ENCODE measurements around the gene SAPCD2. TPM values are rescaled to one million over a fixed set of nuclear protein-coding genes. Genes with fewer than 3 reads are reported as not detected.

The SAPCD2 gene
- total and polyA plus RNA-seq, 2 of the 4 experiments (the other 2 are of a cell fraction), result 3.4 to 4.9 TPM

GRCh38 chr9:137025517-137025966, 44.8 kb downstream of the SAPCD2 start:
- Histone ChIP-seq H4K5ac (ENCODE audit: low read depth, low read length) (no peak overlapping the region), H2BK120ac (ENCODE audit: low read depth, low read length) (no peak overlapping the region), H2BK5ac (ENCODE audit: low read depth, low read length, poor library complexity, severe bottlenecking) (no peak overlapping the region), H2BK20ac (ENCODE audit: low read depth, low read length) (no peak overlapping the region), H3K14ac (replicated peaks; ENCODE audit: low read depth, low read length) (no peak overlapping the region), H3K36me3 (ENCODE audit: control insufficient read depth, insufficient read depth, low read length) (no peaks in the 10 kb centered on the region), H2BK15ac (ENCODE audit: low read depth, low read length) (no peak overlapping the region), H2AK9ac (replicated peaks; ENCODE audit: low read depth, low read length, poor library complexity) (no peak overlapping the region), H3K4me1 (ENCODE audit: control insufficient read depth, insufficient read depth, low read length) (peaks cover 5% of the 10 kb centered on the region), H3K4me3 (ENCODE audit: insufficient read depth, low read depth, low read length) (no peak overlapping the region), H4K8ac (ENCODE audit: low read depth in 2 of 2, low read length in 2 of 2) (no peak overlapping the region), H3K79me1 (ENCODE audit: low read depth in 1 of 2, low read length in 2 of 2) (peaks cover 0 to 7% of the 10 kb centered on the region in 2 experiments; a peak in 2 of 4 replicates), H2AFZ (replicated peaks; ENCODE audit: low read length, poor library complexity) (peak overlapping the region; percentile 7), H3K9me3 (ENCODE audit: control insufficient read depth, insufficient read depth, low read length) (no peaks in the 10 kb centered on the region), H3K23ac (ENCODE audit: low read depth, low read length) (no peak overlapping the region), H4K20me1 (ENCODE audit: insufficient read depth, low read length) (no peaks in the 10 kb centered on the region; the same call in 1 of the 2 replicates), H3K27ac (ENCODE audit: insufficient read depth, low read length) (no peak overlapping the region), H3K56ac (ENCODE audit: extremely low read depth, insufficient read depth, low read length) (no peak overlapping the region), H4K91ac (ENCODE audit: insufficient read depth, low read depth, low read length) (no peak overlapping the region), H2AK5ac (ENCODE audit: low read depth, low read length) (no peak overlapping the region), H3K18ac (ENCODE audit: low read depth, low read length) (no peak overlapping the region), H3K4me2 (ENCODE audit: low read depth, low read length) (no peak overlapping the region), H3K9me1 (ENCODE audit: insufficient read depth, low read length) (peaks cover 4% of the 10 kb centered on the region; the same call in 1 of the 2 replicates), H3K4ac (ENCODE audit: low read depth, low read length) (no peak overlapping the region), H3K27me3 (ENCODE audit: control insufficient read depth, insufficient read depth, low read length) (no peaks in the 10 kb centered on the region), H3K9ac (ENCODE audit: low read depth, low read length) (no peak overlapping the region)
- intact Hi-C loops (cut with micrococcal nuclease) (no loop called here), in situ Hi-C loops (cut with MboI; ENCODE audit: low sequenced_read_pairs) (no loop called here), dilution Hi-C loops (cut with HindIII; ENCODE audit: low sequenced_read_pairs, unreplicated experiment) (no loop called here)
- 80% methylated on average over 10 of the region's 21 CpGs; no CpG with 5 or more reads in 1 of the 2 experiments for WGBS, 2 experiments (ENCODE audit: extremely low coverage in 2 of 2, insufficient read length in 1 of 2)
- ChIA-PET CTCF (no interaction called here), POLR2A (ENCODE audit: unreplicated experiment) (no interaction called here)
- DNase-seq (no peak), ATAC-seq (ENCODE audit: low read depth) (no peak)
- TF ChIP-seq SMC3 (IDR thresholded peaks at IDR 0.05; ENCODE audit: low read depth, low read length) (no peak), RFX5 (IDR thresholded peaks at IDR 0.05; ENCODE audit: low read depth, low read length) (no peak)
- no TSS peak for BruUV-seq (replicated peaks)
